Measurements from ENCODE around the gene TIMM21. TPM values are rescaled to one million over a fixed set of nuclear protein-coding genes. Genes with fewer than 3 reads are reported as not detected.

Gene TIMM21
- total and polyA plus RNA-seq, 2 of the 13 experiments (the other 11 are each of a cell fraction or from before 2014, with no cell fraction given): 29.6 to 62.3 TPM

GRCh38 chr18:74147491-74147778, 888 bp upstream of the TIMM21 start (continued):
- TF ChIP-seq LCORL (IDR thresholded peaks at IDR 0.05) (no peak), LCORL (CRISPR knock-in tag; IDR thresholded peaks at IDR 0.05) (peak; percentile 17), ZNF615 (CRISPR knock-in tag; IDR thresholded peaks at IDR 0.05; ENCODE audit: borderline replicate concordance) (0 out of 2 replicates have a peak, but pooled peaks have one; percentile 32), ZKSCAN1 (IDR thresholded peaks at IDR 0.05; ENCODE audit: low read length) (no peak), ZNF782 (CRISPR knock-in tag; IDR thresholded peaks at IDR 0.05; ENCODE audit: borderline replicate concordance) (no peak), ZNF749 (CRISPR knock-in tag; IDR thresholded peaks at IDR 0.05; ENCODE audit: borderline replicate concordance) (no peak), HDAC1 (CRISPR knock-in tag; IDR thresholded peaks at IDR 0.05) (peak; percentile 27; the same call in 1 of the 2 replicates), ZNF879 (CRISPR knock-in tag; IDR thresholded peaks at IDR 0.05) (no peak), ZNF607 (CRISPR knock-in tag; IDR thresholded peaks at IDR 0.05; ENCODE audit: borderline replicate concordance) (no peak)
- TF ChIP-seq, protein P1, sequence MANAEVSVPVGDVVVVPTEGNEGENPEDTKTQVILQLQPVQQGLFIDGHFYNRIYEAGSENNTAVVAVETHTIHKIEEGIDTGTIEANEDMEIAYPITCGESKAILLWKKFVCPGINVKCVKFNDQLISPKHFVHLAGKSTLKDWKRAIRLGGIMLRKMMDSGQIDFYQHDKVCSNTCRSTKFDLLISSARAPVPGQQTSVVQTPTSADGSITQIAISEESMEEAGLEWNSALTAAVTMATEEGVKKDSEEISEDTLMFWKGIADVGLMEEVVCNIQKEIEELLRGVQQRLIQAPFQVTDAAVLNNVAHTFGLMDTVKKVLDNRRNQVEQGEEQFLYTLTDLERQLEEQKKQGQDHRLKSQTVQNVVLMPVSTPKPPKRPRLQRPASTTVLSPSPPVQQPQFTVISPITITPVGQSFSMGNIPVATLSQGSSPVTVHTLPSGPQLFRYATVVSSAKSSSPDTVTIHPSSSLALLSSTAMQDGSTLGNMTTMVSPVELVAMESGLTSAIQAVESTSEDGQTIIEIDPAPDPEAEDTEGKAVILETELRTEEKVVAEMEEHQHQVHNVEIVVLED (CRISPR knock-in tag; IDR thresholded peaks at IDR 0.05; ENCODE audit: borderline replicate concordance): no peak
- TF ChIP-seq, protein P2, sequence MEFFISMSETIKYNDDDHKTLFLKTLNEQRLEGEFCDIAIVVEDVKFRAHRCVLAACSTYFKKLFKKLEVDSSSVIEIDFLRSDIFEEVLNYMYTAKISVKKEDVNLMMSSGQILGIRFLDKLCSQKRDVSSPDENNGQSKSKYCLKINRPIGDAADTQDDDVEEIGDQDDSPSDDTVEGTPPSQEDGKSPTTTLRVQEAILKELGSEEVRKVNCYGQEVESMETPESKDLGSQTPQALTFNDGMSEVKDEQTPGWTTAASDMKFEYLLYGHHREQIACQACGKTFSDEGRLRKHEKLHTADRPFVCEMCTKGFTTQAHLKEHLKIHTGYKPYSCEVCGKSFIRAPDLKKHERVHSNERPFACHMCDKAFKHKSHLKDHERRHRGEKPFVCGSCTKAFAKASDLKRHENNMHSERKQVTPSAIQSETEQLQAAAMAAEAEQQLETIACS (CRISPR knock-in tag; IDR thresholded peaks at IDR 0.05): peak; percentile 73

All from HepG2 (cell line).